ENCODE results near the gene QPRT. TPM values are rescaled to one million over a fixed set of nuclear protein-coding genes. Genes with fewer than 3 reads are reported as not detected.
"Not testable (repeated sequence)": the region's sequence is repeated elsewhere in the genome, so short reads cannot be mapped to it uniquely, and the experiment has no call there.

Gene QPRT
- total and polyA plus RNA-seq, 2 of the 13 experiments (the other 11 are each of a cell fraction or from before 2014, with no cell fraction given) = 130 to 218 TPM

GRCh38 chr16:29740630-29741015 lies 61.6 kb downstream of the QPRT start:
- H3K36me3 ChIP-seq (replicated peaks in 1 of 2; ENCODE audit: control insufficient read depth in 1 of 2, insufficient read depth in 2 of 2, low read length in 2 of 2); BruUV-seq (replicated peaks); POLR2A ChIA-PET; intact Hi-C loops (cut with micrococcal nuclease; ENCODE audit: unreplicated experiment); H4K20me1 ChIP-seq (ENCODE audit: insufficient read depth, low read length); H3K27ac ChIP-seq (ENCODE audit: extremely low read length, insufficient read depth, low read length); in situ Hi-C loops (cut with HindIII; ENCODE audit: extremely low pct_ligation_motif_present, low pct_unique_long_range_greater_than_20kb); H3K79me2 ChIP-seq (ENCODE audit: insufficient read depth, low read length); ATAC-seq; H3K27me3 ChIP-seq (ENCODE audit: control insufficient read depth in 1 of 2, insufficient read depth in 2 of 2, low read length in 2 of 2); H3K9me3 ChIP-seq (ENCODE audit: low read length); H3K9ac ChIP-seq (ENCODE audit: insufficient read depth, low read depth, low read length); H2AFZ ChIP-seq (ENCODE audit: low read length); DNase-seq (ENCODE audit: low spot score); CTCF ChIA-PET (ENCODE audit: low intra/inter-chr PET ratio, low total read pairs); TF ChIP-seq NR2F6 (IDR thresholded peaks at IDR 0.05): not testable (repeated sequence)
- H3K4me2 ChIP-seq (ENCODE audit: low read depth, low read length) = peak overlapping the region; percentile 66
- WGBS (ENCODE audit: low lambda C conversion rate) = under 1% methylated on average over 11 of the region's 11 CpGs
- peaks cover 67% of the 10 kb centered on the region for H3K4me1 ChIP-seq (ENCODE audit: insufficient read depth, low read length)
- TF ChIP-seq ZNF792 (CRISPR knock-in tag; IDR thresholded peaks at IDR 0.05) (0 out of 2 replicates have a peak, but pooled peaks have one; percentile 18), ZMYM3 (CRISPR knock-in tag; IDR thresholded peaks at IDR 0.05) (0 out of 2 replicates have a peak, but pooled peaks have one; percentile 52), ETV5 (CRISPR knock-in tag; IDR thresholded peaks at IDR 0.05; ENCODE audit: borderline replicate concordance) (0 out of 2 replicates have a peak, but pooled peaks have one; percentile 22), ZNF530 (CRISPR knock-in tag; IDR thresholded peaks at IDR 0.05; ENCODE audit: low read depth) (peak; percentile 96), HNF1B (CRISPR knock-in tag; IDR thresholded peaks at IDR 0.05) (0 out of 2 replicates have a peak, but pooled peaks have one; percentile 33), TBX2 (CRISPR knock-in tag; IDR thresholded peaks at IDR 0.05; ENCODE audit: borderline replicate concordance) (0 out of 2 replicates have a peak, but pooled peaks have one; percentile 19), NR2F6 (CRISPR knock-in tag; IDR thresholded peaks at IDR 0.05) (0 out of 2 replicates have a peak, but pooled peaks have one; percentile 10), TIGD3 (CRISPR knock-in tag; IDR thresholded peaks at IDR 0.05; ENCODE audit: borderline replicate concordance) (0 out of 2 replicates have a peak, but pooled peaks have one; percentile 9), ZNF710 (CRISPR knock-in tag; IDR thresholded peaks at IDR 0.05; ENCODE audit: borderline replicate concordance) (0 out of 2 replicates have a peak, but pooled peaks have one; percentile 4), SP4 (CRISPR knock-in tag; IDR thresholded peaks at IDR 0.05) (0 out of 2 replicates have a peak, but pooled peaks have one; percentile 37)
- FAIRE-seq = peak; percentile 4
- peak overlapping the region in 1 of 3 experiments; percentile 17; a peak in 2 of 6 replicates for H3K4me3 ChIP-seq (replicated peaks in 1 of 3; ENCODE audit: insufficient read depth in 1 of 3, low read depth in 2 of 3, low read length in 3 of 3)
